Psoas muscle (tissue), 8 donors: ENCODE data around the gene ACOX3. TPM values are rescaled to one million over a fixed set of nuclear protein-coding genes. Genes with fewer than 3 reads are reported as not detected.

Experiments used
- ATAC-seq, 4 donors: fragments of 200-7000 bp; cut with Tn5 transposase; one replicate each; pipeline ENCODE4 v1.9.1; 2020; ENCODE audit warnings: moderate library complexity in 3 of 4, mild to moderate bottlenecking in 2 of 4
- DNase-seq, 2 donors: peaks; one replicate each; pipeline ENCODE4 v3.0.0-alpha.2; 2020
- H3K27ac ChIP-seq: fragments of 200-600 bp; one replicate; pipeline ENCODE4 v1.8.0; 2022
- H3K27me3 ChIP-seq, 3 donors: fragments of 200-600 bp in 1 of 3; one replicate each; pipeline versions ENCODE4 v1.6.1 to v1.8.0; 2013 to 2022; ENCODE audit warnings: low read length in 2 of 3, mild to moderate bottlenecking in 2 of 3, moderate library complexity in 1 of 3; ENCODE audit not compliant: insufficient read depth in 3 of 3
- H3K36me3 ChIP-seq, 2 donors: fragments of 200-600 bp in 1 of 2; one replicate each; pipeline versions ENCODE4 v1.6.1 to v1.8.0; 2013 to 2022; ENCODE audit warnings: low read depth in 1 of 2, mild to moderate bottlenecking in 1 of 2, moderate library complexity in 1 of 2; ENCODE audit not compliant: insufficient read depth in 1 of 2
- H3K4me1 ChIP-seq: fragments of 200-600 bp; one replicate; pipeline ENCODE4 v1.8.0; 2022
- H3K4me3 ChIP-seq: fragments of 200-600 bp; one replicate; pipeline ENCODE4 v1.8.0; 2022; ENCODE audit warnings: mild to moderate bottlenecking
- H3K9me3 ChIP-seq: fragments of 200-600 bp; one replicate; pipeline ENCODE4 v1.8.0; 2022
- WGBS, 3 donors: extraction: QIAGEN DNeasy Blood & Tissue Kit; methylation state at CpG; one replicate each; pipeline versions ENCODE4 v1.1.6 to v1.1.7; 2013; 5-methylcytosine and 5-hydroxymethylcytosine counted together
- intact Hi-C, 2 donors: fragments of 100-400 bp; cut with DNase I; formaldehyde crosslinking; loops; one replicate each; pipeline versions ENCODE4 v1.11.0 to v1.14.2; 2022
- polyA plus RNA-seq, 3 donors: library from polyadenylated mRNA; stranded (reverse); fragments of 200-250 nt; gene quantifications; one replicate each; pipeline ENCODE4 v1.2.3, GENCODE V29; 2013
- total RNA-seq, 4 donors: library from RNA; stranded (reverse); fragmentation: NEBNext Ultra II Directional in 2 of 4; extraction: Animal tissue kit (Norgen Biotek cat#: 25700) in 2 of 4; gene quantifications; one replicate each; pipeline versions ENCODE4 v1.2.1 to v1.2.4, GENCODE V29; 2021 to 2023
- TF ChIP-seq, protein P1 (sequence below): fragments of 200-600 bp; IDR thresholded peaks from one replicate; pipeline ENCODE4 v1.8.0; 2022; ENCODE audit warnings: antibody characterized with exemption
- donor health status: healthy with polysubstance abuse.
- donor health status: DM: no; HTN: no; CAD: no; lungs with moderate emphysema.
- donor health status: Bipolar disorder and iron deficiency.
- donor health status: healthy.
- donor health status: DM: yes; HTN: yes; CAD: no.
- donor health status: DM: no; HTN: no; CAD: no.
- donor health status: DM: no; HTN: no; CAD: no.
- donor health status: DM: yes; HTN: yes; CAD: no.

Gene ACOX3
- total and polyA plus RNA-seq, 7 donors = 5.6 to 18.8 (median 10.8) TPM

DNA sequence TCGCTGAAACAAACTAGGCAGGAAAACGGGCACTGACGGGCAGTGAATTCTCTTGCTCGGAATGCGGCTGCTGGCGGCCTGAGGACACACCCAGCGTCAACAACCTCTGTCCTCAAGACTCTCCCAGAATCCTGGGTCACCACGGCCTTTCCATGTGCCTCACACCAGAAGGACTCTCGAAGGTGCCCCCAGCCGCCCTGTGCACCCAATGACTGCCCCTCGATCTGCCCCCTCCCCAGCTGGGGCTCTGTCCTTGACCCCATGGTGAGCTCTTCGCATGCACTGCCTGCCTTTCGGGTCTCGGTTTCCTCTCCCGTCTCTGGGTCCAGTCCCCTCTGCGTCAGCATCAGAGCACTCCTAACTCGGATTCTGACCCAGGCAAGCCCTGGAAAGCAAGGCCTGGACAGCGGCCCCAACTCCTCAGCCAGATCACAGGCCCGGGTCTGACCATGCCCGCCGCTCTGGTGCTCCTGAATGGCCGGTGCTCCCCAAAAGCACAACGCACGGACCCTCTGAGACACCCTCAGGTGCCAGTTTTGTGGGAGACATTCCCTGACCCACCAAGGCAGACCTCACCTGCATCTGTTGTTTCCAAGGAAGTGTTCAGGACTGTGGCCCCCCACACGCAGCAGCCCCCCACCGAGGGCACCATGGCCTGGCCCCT lies 56.0 kb downstream of the ACOX3 start:
- 83 to 92% (median 90%) methylated on average over 25 to 26 of the region's 26 CpGs for WGBS, 3 donors
- no peak overlapping the region for H3K4me3 ChIP-seq
- no peak overlapping the region for H3K27ac ChIP-seq
- H3K9me3 ChIP-seq = no peaks in the 10 kb centered on the region
- ATAC-seq = no peak
- no peaks in the 10 kb centered on the region for H3K27me3 ChIP-seq
- DNase-seq = peak in 1 of 2 donors; percentile 49
- H3K4me1 ChIP-seq = peaks cover 19% of the 10 kb centered on the region
- intact Hi-C loops = loop anchor here in 1 of 2 donors (5.0 kb wide), 1 partner anchor 42 kb away; no protein-coding TSS in a partner anchor
- peaks cover 0 to 42% of the 10 kb centered on the region in 2 donors for H3K36me3 ChIP-seq
- TF ChIP-seq, protein P1, sequence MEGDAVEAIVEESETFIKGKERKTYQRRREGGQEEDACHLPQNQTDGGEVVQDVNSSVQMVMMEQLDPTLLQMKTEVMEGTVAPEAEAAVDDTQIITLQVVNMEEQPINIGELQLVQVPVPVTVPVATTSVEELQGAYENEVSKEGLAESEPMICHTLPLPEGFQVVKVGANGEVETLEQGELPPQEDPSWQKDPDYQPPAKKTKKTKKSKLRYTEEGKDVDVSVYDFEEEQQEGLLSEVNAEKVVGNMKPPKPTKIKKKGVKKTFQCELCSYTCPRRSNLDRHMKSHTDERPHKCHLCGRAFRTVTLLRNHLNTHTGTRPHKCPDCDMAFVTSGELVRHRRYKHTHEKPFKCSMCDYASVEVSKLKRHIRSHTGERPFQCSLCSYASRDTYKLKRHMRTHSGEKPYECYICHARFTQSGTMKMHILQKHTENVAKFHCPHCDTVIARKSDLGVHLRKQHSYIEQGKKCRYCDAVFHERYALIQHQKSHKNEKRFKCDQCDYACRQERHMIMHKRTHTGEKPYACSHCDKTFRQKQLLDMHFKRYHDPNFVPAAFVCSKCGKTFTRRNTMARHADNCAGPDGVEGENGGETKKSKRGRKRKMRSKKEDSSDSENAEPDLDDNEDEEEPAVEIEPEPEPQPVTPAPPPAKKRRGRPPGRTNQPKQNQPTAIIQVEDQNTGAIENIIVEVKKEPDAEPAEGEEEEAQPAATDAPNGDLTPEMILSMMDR = no peak

DNA sequence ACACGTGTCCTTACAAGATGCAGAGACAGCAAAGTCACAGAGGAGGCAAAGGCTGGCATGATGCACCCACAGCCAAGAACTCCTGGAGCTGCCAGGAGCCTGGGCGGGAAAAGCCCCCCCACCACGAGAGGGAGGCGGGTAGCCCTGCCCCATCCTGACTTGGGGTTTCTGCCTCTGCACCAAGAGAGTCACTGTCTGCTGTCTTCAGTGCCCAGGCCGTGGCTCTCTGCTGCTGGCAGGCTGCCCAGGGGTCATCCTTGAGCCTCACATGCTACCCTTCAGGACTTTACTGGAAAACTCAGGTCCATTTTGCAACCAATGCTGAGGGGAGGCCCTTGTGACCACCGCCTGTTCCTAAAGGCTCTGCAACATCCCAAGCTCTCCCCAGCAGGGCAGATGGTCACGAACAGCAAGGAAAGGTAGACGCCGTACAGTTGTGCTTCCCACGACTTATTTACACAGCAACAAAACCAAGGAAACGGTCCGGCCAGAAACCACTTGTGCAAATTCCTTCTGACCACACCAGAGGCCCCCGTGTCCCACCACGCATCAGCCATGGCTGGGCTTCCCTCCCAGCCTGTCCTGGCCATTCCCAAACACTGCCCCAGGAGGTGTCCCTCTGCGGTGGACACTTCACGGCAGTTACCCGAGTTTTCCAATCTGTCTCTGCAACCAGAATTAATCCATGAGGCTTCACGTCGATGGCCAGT lies 56.9 kb downstream of the ACOX3 start:
- TF ChIP-seq, protein P1 = no peak
- H3K9me3 ChIP-seq = no peaks in the 10 kb centered on the region
- no peak overlapping the region for H3K27ac ChIP-seq
- peaks cover 19% of the 10 kb centered on the region for H3K4me1 ChIP-seq
- DNase-seq = peak; percentile 17 to 60
- WGBS, 3 donors = 62 to 66% (median 62%) methylated on average over 19 of the region's 19 CpGs
- H3K27me3 ChIP-seq = no peaks in the 10 kb centered on the region
- H3K36me3 ChIP-seq = peaks cover 0 to 40% of the 10 kb centered on the region in 2 donors
- H3K4me3 ChIP-seq = no peak overlapping the region
- no peak for ATAC-seq
- intact Hi-C loops = no loop called here

DNA sequence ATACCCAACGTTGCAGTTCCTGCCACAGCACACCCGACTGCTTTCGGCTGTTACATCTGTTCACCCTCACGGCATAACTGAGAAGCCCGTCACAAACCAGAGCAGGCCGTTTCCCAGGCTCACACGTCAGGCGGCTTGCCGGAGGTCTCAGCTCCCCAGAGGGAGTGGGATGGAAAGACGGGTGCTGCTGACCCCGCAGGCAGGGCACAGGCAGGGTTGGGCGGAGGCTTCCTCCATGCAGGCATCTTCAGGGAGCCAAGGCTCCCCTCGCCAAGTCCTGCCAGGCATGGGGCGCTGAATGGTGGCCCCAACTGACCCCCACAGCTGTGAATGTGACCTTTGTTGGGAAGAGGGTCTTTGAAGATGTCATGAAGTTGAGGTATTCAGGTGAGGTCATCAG lies 57.5 kb downstream of the ACOX3 start:
- Histone ChIP-seq H3K27ac (peak overlapping the region; percentile 9), H3K4me1 (peaks cover 19% of the 10 kb centered on the region), H3K4me3 (no peak overlapping the region), H3K36me3 (peaks cover 0 to 37% of the 10 kb centered on the region in 2 donors), H3K9me3 (no peaks in the 10 kb centered on the region), H3K27me3 (no peaks in the 10 kb centered on the region)
- DNase-seq (peak in 1 of 2 donors; percentile 46), ATAC-seq (no peak)
- TF ChIP-seq, protein P1 = no peak
- 76 to 88% (median 81%) methylated on average over 14 of the region's 14 CpGs for WGBS, 3 donors
- intact Hi-C loops = no loop called here

DNA sequence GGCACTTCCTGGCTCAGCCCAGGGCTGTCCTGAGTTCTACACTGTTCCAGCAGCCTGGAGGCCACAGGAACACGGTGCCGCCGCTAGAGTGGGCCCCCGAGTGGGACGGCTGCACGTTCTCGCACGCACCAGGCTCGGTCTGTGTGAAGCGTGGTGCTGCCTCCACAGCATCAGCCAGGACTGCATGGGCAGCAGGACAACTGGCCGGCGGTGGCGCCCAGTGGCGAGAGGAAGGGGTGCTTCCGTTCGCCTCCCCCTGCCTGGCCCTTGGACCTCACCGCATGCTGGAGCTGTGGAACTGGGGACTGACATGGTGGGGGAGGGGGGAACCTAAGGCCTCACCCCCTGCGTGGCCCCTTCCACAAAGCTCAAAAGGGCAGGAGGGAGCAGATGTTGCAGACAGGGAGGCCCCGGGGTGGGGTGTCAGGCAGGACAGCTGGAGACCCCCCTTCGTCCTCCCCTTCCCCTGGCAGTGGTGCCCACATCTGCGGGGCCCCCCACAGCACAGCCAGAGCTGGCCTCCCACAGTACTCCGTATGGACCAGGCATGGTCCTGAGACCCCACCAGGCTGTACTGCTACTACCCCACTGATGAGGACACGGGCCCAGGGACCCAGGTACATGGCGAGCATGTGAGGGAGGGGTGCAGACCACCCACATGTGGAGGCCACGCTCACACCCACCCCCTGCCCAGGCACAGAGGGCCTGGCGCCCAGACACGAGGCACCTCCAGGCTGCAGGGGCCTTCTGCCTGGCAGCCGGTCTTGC lies 58.5 kb downstream of the ACOX3 start:
- H3K4me1 ChIP-seq = peaks cover 19% of the 10 kb centered on the region
- H3K27ac ChIP-seq = peak overlapping the region; percentile 9
- TF ChIP-seq, protein P1 = no peak
- no peak for ATAC-seq
- H3K36me3 ChIP-seq = peaks cover 0 to 35% of the 10 kb centered on the region in 2 donors
- peak in 1 of 2 donors; percentile 60 for DNase-seq
- H3K4me3 ChIP-seq = no peak overlapping the region
- no peaks in the 10 kb centered on the region for H3K9me3 ChIP-seq
- no peaks in the 10 kb centered on the region for H3K27me3 ChIP-seq
- 87 to 89% (median 87%) methylated on average over 27 to 28 of the region's 28 CpGs for WGBS, 3 donors
- intact Hi-C loops = no loop called here
